ENCODE measurements around the gene SLC9A5.

Gene SLC9A5

DNA sequence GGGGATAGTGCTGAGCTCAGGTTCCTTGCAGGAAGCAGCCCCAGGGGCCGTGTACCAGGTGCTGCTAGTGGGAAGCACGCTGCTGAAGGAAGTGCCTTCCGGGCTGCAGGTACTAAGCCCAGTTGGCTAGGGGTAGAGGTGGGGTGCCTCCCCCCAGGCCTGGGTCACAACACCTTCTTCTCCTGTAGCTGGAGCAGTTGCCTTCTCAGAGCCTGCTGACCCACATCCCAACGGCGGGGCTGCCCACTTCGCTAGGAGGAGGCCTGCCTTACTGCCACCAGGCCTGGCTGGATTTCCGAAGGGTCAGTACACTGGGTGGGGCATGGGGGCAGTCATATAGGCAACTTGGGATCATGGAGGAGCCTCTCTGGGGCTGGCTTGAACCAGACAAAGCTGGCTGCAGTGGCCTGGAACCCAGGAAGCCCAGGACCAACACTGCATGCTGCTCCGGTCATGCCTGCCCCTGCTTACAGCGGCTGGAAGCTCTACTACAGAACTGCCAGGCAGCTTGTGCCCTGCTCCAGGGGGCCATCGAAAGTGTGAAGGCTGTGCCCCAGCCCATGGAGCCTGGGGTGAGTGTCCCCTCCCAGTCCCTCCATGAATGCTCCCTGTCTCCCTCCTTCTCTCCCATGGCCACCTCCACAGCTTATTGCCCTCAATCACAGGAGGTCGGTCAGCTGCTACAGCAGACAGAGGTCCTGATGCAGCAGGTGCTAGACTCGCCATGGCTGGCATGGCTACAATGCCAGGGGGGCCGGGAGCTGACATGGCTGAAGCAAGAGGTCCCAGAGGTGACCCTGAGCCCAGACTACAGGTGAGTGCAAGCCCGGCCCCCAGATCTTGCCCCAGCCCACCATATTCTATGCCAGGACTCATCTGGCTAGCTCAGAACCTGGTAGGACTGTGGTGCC is 33.0 kb downstream of the SLC9A5 start:
- DNase-seq (ENCODE audit: low spot score), result no peak

DNA sequence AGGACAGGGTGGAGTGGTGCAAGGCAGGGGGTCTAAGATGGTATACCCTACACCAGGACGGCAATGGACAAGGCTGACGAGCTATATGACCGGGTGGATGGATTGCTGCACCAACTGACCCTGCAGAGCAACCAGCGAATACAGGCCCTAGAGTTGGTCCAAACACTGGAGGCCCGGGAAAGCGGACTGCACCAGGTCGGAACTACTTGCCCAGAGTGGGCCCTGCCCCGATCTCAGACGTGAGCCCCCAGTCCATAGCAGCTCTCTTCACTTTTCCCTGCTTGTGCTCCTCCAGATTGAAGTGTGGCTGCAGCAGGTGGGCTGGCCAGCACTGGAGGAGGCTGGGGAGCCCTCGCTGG is 33.6 kb downstream of the SLC9A5 start:
- DNase-seq (ENCODE audit: low spot score), result no peak

DNA sequence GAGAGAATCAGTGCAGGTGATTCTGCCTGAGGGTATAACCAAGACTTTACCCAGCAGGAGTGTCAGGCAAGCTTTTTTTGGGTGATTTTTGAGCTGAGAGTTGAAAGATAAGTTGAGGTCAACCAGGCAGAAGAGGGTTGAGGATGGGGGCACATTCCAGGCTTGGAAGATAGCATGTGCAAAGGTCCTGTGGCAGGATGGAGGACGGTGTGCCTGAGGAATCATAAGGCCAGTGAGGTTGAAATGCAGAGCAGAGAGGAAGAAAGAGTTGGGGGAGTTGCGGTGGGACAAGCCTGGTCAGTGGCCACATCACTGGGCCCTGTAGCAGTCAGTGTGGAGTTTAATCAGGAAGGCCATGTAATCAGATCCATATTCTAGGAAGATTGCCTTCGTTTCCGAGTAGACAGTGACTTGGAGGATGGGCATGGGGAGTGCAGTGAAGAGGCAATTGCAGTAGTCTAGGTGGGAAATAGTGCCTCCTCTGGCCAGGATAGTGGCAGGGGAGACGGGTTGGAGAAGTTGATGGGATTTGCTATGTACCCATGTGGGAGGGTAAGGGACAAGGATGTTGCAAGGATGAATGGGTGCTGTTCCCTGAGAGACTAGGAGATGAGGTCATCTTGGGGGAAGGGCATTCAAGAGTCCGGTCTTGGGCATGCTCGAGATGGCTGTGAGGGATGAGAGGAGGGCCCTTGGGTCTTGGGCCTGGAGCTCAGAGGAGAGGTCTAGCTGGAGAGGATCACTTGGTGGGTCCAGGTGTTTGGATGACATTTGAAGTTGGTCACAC is 34.5 kb downstream of the SLC9A5 start:
- no peak for DNase-seq (ENCODE audit: low spot score)

DNA sequence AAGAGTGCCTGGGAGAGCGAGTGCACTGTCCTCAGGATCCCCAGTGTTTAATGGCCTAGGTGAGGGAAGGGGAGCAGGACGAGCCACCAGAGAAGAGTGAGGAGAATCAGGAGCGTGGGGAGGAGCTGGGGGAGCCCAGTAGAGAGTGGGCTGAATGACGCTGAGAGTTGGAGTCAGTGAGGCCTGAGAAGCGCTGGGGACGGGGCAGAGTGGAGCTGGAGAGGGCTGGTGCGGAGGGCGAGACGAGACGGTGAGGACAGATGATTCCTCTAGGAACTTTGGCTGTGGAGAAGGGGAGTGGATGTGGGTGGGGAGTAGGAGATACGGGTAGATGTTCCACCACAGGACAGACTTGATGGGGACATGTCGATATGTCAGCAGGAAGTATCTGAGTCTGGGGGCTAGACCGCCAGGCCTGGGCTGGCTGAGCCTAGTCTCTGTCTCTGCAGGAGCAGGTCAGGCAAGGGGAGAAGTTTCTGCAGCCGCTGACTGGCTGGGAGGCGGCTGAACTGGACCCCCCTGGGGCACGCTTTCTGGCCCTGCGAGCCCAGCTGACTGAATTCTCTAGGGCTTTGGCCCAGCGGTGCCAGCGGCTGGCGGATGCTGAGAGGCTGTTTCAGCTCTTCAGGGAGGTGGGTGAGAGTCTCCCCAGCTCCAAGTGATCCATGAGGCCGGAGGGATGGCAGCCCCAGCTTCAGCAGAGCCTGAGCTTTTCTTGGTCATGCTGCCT is 35.2 kb downstream of the SLC9A5 start:
- no peak for DNase-seq (ENCODE audit: low spot score)

DNA sequence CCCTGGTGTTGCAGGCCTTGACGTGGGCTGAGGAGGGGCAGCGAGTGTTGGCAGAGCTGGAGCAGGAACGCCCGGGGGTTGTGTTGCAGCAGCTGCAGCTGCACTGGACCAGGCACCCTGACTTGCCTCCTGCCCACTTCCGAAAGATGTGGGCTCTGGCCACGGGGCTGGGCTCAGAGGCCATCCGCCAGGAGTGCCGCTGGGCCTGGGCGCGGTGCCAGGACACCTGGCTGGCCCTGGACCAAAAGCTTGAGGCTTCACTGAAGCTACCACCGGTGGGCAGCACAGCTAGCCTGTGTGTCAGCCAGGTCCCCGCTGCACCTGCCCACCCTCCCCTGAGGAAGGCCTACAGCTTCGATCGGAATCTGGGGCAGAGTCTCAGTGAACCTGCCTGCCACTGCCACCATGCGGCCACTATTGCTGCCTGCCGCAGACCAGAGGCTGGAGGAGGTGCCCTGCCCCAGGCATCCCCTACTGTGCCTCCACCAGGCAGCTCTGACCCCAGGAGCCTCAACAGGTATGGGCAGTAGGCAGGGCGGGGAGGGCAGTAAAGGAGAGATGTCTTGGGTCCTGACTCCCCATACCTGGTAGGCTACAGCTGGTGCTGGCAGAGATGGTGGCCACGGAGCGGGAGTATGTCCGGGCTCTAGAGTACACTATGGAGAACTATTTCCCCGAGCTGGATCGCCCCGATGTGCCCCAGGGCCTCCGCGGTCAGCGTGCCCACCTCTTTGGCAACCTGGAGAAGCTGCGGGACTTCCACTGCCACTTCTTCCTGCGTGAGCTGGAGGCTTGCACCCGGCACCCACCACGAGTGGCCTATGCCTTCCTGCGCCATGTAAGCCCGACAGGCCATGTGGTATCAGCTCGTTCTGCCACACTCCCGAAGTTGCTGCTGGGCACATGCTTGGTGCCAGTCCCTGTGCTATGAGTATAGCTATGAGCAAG is 36.2 kb downstream of the SLC9A5 start:
- DNase-seq (ENCODE audit: low spot score), result no peak

DNA sequence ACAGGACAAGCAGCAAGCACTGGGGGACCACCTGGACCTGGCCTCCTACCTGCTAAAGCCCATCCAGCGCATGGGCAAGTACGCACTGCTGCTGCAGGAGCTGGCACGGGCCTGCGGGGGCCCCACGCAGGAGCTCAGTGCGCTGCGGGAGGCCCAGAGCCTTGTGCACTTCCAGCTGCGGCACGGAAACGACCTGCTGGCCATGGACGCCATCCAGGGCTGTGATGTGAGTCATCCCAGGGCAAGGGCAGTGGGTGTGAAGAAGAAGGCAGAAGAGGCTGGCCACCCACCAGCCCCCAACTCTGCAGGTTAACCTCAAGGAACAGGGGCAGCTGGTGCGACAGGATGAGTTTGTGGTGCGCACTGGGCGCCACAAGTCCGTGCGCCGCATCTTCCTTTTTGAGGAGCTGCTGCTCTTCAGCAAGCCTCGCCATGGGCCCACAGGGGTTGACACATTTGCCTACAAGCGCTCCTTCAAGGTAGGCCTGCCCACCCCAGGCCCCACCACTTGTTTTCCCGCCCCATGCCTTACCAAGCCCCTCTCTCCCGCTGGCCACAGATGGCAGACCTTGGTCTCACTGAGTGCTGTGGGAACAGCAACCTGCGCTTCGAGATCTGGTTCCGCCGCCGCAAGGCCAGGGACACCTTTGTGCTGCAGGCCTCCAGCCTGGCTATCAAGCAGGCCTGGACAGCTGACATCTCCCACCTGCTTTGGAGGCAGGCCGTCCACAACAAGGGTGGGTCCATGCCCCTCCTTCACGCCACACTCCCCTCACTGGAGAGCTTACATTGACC is 37.9 kb downstream of the SLC9A5 start:
- DNase-seq (ENCODE audit: low spot score), result no peak

DNA sequence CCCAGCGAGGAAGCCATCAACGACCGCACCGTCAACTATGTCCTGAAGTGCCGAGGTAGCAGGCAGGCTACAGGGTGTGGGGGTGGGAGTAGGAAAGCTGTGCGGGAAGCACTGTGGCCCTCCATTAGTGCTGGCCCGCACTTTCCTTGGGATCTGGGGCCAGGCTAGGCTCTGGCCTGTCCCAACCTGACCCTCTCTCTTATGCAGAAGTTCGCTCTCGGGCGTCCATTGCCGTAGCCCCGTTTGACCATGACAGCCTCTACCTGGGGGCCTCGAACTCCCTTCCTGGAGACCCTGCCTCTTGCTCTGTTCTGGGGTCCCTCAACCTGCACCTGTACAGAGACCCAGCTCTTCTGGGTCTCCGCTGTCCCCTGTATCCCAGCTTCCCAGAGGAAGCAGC is 39.2 kb downstream of the SLC9A5 start:
- no peak for DNase-seq (ENCODE audit: low spot score)

DNA sequence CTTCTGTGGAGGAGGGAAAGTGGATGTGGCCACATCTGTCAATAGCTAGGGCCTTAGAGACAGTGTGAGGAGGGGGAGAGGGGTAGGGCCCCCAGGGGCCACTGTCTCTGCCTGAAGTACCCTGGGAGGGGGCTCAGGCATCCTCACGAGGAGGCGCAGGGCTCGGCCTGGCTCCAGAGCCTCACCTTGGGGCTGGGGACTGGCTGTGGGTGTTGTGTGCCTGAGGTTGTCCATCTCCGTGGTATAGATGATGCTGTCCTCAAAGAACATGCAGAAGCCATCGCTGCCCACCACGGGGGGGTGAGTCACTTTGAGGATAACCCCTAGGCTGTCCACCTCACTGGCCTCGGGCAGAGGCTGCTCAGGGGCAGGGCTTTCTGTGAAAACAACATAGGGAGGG is 42.7 kb downstream of the SLC9A5 start:
- DNase-seq (ENCODE audit: low spot score), result no peak

DNA sequence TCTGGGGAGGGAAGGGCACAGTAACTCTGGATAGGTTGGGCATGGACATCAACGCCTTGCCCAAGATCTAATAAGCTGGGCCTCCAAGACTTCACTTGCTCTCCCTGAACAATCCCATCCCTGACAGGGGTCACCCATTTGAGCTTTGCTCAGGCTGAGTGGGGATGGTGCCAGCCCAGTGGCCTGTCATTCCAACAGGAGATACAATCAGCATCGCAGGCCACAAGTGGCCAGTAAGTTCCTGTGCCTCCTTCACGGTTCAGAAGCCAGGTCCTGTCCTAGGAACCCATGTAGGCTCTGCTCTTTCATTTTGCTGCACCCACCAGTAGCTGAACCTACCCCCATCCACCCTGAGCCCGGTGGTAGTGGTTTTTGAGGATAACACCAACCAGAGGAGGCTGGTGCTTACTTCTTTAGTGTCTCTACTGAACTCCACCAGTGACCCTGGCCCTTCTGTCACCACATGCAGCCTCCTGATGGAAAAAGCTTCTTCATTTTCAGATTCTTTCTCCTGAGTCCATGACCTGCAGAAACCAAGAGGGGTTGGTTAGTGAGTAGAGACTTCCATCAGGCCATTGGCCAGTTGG is 45.5 kb downstream of the SLC9A5 start:
- no peak for DNase-seq (ENCODE audit: low spot score)

DNA sequence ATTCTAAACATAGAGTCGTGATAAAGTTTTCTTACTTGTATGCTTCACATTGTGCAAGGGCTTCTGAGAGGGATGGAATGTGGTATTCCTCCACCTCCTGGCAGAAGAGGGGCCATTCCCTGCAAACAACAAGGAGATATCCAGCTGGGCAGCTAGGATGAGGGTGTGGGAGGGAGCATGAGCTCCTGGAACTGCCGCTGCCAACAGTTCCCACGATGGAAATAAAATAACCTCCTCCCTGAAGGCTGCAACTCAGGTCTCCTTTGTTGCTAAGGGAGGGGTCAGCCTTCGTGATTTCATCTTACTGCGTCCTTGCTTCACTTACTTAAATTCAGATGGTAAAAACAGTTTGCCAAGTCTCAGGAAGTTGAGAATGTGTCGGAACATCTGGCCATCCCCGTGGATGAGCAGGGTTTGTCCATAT is 46.2 kb downstream of the SLC9A5 start:
- DNase-seq (ENCODE audit: low spot score), result no peak

DNA sequence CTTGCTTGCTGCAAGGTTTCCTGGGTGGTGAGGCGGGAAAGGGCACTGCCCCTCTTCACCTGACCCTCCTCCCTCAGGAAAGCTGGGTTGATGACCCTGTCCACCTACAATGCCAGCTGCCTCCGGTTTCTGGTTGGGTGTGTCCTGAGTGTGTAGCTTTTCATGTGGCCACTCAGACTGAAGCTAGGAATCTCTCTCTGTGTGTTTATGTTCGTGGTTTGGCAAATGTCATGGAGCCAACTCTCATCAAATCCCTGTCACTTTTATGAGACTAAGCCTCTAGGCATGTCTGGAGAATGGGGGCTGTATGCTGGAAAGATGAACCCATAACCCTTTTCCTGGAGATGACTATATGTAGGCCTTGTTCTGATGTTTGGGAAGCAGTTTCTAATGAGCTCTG is 47.6 kb downstream of the SLC9A5 start:
- no peak for DNase-seq (ENCODE audit: low spot score)

DNA sequence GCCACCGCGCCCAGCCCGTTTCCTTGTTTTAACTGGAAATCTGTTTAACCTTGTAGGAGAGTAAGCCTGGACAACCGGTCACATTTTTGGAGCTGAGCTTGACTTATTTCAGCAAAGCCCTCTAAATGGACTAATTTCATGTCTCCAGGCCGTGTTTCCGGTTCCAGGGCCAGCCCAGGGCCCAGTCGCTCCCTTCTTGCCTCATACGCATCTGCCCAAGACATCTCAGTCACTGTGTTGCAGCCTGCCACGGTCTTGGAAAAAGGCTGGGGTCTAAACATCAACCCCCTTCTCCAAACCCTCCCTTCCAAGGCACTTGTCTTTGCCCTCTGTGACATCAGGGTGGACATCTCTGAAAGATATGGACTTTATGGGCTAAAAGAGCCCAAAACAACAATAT is 49.5 kb downstream of the SLC9A5 start:
- DNase-seq (ENCODE audit: low spot score), result no peak

DNA sequence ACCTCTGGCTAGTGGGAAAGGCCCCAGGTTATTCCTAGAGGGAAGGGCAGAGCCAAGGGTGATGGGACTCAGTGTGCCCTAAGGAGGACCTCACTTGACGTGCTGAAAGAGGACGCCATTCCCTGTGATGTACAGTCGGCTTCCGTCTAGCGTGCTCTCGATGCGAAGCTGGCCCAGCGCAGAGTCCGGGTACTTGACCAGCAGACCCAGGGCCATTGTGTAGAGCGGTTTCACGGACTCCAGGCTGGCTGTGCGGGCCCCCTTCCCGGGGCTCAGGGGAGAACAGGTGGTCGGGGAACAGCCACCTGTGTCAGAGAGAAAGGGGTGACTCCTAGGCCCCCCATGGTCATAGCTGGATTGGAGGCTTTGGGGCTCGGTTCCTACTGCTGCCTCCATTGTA is 50.5 kb downstream of the SLC9A5 start:
- DNase-seq (ENCODE audit: low spot score), result no peak

DNA sequence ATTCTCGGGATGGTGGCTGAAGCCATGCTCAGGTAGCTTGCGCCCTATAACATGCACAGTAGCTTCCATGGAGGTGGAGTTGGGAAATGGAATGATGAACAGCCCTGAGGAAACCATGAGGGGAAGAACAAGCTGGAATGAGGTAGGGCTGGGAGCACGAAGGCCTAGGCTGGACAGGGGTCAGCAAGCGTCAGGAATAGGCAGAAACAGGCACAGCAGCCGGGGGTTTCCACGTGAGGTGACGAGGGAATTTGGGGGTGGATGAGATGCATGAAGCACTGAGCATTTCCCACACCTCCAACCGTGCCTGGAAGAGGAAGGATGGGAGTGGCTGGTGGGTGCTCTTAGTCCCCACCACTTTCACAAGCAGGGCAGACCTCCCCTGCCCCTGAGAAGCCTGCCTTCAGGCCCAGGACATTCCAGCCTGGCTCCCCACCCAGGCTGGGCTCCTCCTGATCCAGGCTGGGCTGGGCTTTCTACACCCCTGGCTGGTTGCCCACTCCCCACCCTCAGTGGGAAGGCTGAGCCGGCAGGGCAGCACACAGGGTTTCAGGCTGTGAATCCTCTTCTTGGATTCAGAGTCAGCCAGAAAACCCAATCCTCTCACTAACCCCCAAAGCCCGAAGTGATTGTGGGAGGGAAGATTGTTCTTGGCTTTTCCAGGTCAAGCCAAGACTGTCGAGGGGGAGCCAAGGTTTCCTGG is 52.5 kb downstream of the SLC9A5 start:
- DNase-seq (ENCODE audit: low spot score), result no peak

DNA sequence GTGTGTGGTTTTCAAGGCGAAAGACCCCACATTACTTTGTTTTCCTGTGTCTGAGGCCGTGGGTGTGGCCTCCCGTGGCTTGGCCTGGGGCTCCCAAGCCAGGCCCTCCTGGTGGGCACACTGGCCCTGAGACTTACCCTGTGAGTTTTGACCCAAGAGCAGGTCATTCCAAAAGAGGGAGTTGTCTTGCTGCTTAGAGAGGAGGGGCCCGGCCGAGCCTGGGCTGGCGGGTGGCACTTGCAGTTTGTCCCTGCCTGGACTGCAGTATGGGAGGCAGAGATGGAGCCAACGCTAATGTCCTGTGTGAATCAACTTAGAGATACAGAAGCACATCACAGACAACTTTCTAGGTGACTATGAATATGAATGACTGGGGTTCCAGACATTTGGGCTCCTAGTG is 53.3 kb downstream of the SLC9A5 start:
- DNase-seq (ENCODE audit: low spot score), result no peak

DNA sequence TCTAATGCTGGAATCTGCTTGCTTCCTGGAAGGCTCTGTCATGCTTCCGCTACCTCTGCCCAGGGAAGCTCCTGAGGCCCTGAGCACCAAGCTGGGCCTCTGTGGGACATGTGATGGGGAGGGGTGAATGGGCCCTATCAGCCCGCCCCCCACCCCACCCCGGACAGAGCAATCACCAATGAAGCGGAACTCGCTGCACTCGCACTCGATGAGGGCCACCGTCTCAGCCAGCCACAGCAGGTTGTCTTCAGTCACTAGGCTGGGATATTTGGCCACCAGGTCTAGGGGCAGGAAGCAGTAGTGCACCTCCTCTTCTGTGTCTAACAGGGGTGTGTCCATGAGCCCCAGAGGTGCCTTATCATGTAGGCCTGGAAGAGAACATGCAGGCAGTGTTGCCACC is 54.2 kb downstream of the SLC9A5 start:
- DNase-seq (ENCODE audit: low spot score), result no peak

DNA sequence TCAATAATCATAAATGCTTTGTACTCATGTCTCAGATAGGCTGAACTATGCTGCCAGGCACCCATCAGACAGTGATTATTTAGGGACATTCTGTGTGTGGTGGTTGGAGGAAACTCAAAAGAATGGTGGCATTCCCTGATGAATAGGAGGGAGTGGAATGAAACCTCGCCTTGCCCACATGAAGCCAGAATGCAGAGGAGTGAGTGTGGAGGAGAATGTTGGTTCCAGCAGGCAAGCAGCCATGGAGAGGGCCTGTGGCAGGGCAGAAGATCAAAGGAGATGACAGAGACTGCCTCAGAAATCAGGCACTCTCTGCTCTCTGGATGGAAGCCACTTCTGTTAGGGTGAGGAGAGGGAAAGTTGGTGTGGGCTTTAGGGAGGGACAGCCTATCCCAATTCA is 55.2 kb downstream of the SLC9A5 start:
- no peak for DNase-seq (ENCODE audit: low spot score)

DNA sequence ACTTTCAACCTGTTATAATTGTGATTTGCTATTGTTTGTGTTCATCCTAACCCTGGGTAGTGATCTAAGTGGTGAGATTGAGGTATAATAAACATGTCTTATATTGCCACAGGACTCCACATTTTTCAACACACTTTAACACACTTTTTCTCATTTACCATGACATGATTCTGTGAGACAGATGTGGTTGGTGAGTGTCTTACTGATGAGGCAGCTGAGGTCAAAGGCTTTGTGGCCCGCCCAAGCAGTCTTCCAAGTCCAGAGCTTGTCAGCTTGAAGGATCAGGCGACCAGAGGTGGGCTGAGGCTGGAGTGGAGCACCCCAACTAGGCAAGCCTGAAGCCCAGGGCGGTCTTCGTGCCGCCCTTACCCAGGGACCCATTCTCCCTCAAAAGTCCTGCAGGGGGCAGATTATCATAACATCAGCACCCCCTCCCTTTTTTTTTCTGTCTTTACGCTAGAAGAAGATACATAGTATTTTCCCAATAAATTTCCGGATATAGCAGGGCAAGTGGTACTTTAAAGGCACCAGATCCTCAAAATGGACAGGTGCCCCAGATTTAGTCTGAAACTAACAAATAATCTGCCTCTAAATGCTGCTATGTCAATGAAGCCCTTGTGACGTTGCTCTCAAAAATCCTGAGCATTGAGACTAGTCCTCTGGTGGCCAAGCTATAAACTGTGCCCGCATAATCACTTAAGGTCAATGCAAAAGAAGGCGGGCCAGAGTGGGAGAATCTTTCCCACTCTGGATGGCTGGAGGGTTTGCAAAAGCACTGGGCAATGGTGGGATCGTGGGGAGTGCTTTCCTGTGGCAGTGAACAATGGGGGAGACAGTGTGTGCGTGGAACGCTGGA is 56.7 kb downstream of the SLC9A5 start:
- DNase-seq (ENCODE audit: low spot score), result no peak

DNA sequence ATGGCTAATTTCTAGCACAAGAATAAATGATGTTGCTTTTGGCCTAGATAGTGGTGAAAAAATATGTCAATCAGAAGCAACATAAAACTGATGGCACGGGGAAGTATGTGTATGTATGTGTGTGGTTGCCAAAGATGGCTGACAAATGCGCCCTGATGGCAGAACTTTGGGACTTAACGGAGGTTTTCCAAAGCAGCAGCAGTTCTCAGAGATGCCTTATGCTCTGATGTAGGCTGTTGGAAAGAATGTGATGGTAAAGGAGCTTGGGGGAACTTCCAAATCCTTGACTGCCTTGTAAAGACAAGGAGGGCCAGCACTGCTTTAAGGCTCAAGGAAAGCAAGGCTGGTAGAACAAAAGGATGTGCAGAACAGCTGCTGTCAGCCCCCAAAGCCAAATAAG is 61.8 kb downstream of the SLC9A5 start:
- DNase-seq (ENCODE audit: low spot score), result no peak
